SK-N-MC (cell line): ENCODE results near the gene C1QTNF3.
"Not testable (repeated sequence)": the region's sequence is repeated elsewhere in the genome, so short reads cannot be mapped to it uniquely, and the experiment has no call there.

ENCODE experiments used
- EZH2 ChIP-seq: fragments of 200-600 bp; sonication (generic); IDR thresholded peaks from one replicate; pipeline ENCODE4 v1.6.1; 2017; ENCODE audit warnings: antibody characterized with exemption
- FOXP2 ChIP-seq: optimal IDR thresholded peaks from 2 replicates; pipeline ENCODE3; 2011; ENCODE audit warnings: mild to moderate bottlenecking, moderate library complexity; ENCODE audit not compliant: insufficient read depth; ENCODE audit errors: extremely low read length, control extremely low read depth
- POLR2AphosphoS5 ChIP-seq: IDR thresholded peaks from 2 replicates; pipeline ENCODE4 v1.6.1; 2012; ENCODE audit warnings: mild to moderate bottlenecking, low read depth, low read length, borderline replicate concordance

DNA sequence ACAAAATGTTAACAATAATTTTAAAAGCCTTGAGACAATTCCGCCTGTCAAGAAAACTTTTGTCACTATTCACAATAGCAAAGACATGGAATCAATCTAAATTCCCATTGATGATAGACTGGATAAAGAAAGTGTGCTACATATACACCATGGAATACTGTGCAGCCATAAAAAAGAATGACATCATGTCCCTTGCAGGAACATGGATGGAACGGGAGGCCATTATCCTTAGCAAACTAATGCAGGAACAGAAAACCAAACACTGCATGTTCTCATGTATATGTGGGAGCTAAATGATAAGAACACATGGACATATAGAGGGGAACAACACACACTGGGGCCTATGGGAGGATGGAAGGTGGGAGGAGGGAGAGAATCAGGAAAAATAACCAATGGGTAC lies 12.4 kb downstream of the C1QTNF3 start:
- TF ChIP-seq FOXP2, EZH2, POLR2AphosphoS5: not testable (repeated sequence)
